SHP77 treated with DMSO at 0.1 percent for 48 hours (cell line): ENCODE measurements around the gene PTX4.
"Not testable (repeated sequence)": the region's sequence is repeated elsewhere in the genome, so short reads cannot be mapped to it uniquely, and the experiment has no call there.

Source experiments
- DNase-seq: peaks from one replicate; lab custom pipeline; 2025; lab: John Stamatoyannopoulos, UW

Gene PTX4

GRCh38 chr16:1443980-1444729 is 44.6 kb downstream of the PTX4 start, which contains the start of gene CCDC154:
Gene CCDC154 (minus strand): TSS chr16:1444556. CDS start chr16:1444322, 234 bp downstream.
- no peak for DNase-seq

GRCh38 chr16:1443403-1443973 is 45.3 kb downstream of the PTX4 start:
- DNase-seq = no peak

GRCh38 chr16:1442697-1443096 is 46.0 kb downstream of the PTX4 start:
- no peak for DNase-seq

DNA sequence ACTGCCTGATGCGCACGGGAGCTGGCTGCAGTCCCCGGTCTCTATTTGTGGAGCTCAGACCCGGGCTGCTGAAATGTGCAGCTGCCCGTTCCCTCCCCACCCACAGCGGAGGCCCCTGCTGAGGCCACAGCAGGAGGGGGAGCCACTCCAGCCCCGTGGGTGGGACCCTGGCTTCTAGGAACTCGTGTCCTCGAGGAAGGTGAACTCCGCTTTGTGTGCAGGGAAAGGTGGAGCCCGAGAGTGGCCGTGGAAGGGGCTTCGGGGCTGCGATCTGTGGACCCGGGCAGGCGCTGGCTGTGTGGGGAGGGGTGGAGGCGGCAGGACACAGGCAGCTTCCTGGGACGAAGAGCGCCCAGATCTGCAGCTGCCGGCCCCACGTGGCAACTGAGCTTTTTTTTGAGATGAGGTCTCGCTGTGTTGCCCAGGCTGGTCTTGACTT is 47.3 kb downstream of the PTX4 start:
- DNase-seq = no peak

DNA sequence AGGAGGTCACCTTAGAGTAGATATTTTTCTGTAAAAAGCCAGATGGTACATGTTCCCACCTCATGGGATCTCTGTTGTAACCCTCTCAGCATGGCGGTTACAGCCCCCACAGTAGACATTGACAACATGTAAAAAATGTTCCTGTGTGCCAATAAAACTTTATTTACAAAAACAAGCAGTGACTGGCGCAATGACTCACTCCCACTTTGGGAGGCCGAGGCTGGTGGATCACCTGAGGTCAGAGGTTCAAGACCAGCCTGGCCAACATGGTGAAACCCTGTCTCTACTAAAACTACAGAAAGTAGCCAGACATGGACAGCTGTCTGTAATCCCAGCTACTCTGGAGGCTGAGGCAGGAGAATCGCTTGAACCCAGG is 49.1 kb downstream of the PTX4 start:
- DNase-seq = not testable (repeated sequence)

DNA sequence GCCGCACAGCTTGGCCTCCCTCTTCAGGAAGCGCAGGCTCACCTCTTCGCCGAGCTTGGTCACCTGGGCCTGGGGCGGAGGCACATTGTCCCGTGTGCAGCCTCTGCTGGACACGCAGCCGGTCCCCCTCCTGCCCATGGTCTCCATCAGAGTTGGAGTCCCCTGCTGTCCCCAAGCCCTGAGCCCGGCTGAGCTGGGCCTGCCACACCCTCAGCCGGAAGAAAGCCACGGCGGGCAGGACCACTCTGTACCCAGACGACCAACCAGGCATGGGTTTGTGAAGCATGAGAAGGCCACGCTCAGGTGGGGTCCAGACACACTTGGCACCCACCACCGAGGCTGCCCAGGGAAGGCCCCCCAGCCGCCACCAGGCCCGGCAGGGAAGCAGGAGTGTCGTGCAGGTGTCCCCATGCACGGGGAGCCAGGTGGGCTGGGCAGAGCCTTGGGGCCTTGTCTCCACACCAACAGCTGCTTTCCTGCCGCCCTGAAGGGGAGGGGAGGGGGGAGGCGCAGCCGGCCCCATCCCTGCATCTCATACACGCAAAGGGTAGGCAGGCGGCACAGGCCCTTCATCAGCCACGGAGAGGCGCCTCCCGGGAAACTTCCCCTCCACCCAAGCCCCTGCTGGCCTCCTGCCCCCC is 49.6 kb downstream of the PTX4 start:
- peak; percentile 32 for DNase-seq

- no peak for DNase-seq
Observed at GRCh38 chr16:1438229-1439057, 50.3 kb downstream of the PTX4 start.

DNA sequence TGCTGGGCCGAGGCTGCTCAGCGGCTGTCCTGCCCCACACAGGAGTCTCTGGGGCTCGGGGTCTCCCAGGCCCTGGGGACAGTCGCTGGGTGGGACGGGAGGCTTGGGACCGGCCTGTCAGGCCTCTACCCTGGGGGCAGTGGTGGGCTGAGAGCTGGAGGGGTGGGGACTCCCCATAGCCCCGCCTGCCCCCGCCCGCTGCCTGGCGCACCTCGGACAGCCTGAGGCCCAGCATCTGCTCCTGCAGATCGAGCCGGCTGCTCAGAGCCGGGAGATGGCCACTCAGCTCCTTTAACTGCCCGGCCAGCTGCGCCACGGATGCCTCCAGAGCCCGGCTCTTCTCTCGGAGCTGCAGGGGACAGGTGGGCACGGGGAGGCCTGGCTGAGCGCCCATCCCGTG is 51.1 kb downstream of the PTX4 start:
- DNase-seq = no peak

DNA sequence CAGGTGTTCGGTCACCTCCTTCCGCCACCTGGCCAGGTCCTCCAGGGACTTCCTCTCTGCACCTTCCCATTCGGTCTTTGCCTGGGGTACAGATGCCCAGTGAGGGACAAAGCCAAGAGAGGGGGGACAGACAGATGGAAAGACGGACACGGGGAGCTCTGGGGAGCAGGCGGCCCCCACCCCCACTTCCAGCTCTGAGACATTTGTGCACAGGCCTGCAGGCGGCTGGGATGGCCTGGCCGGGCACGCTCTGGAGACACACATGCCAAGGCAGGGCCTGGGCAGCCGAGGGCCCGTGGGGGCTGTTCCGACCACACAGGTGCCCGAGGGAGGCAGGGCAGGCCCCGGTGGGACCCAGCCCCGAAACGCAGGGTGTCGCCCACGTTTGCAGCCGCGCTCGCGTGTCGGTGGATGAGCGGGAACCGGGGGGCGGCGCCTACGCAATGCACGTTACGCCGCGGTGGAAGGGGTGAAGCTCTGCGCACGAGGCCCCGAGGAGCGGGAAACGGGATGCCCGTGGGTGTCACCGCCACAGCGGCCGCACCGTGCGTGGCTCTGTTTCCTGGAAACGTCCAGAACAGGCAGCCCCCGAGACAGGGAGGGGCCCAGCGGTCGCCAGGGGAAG is 51.9 kb downstream of the PTX4 start:
- no peak for DNase-seq

- no peak for DNase-seq
Observed at GRCh38 chr16:1435921-1436697, 52.6 kb downstream of the PTX4 start.
